Measurements from ENCODE around the gene PRKAA2. TPM values are rescaled to one million over a fixed set of nuclear protein-coding genes. Genes with fewer than 3 reads are reported as not detected.

Gene PRKAA2
- total and polyA plus RNA-seq, 10 of the 15 experiments (the other 5 are each of a cell fraction or from before 2014, with no cell fraction given): 0.01 TPM; not detected in 9

DNA sequence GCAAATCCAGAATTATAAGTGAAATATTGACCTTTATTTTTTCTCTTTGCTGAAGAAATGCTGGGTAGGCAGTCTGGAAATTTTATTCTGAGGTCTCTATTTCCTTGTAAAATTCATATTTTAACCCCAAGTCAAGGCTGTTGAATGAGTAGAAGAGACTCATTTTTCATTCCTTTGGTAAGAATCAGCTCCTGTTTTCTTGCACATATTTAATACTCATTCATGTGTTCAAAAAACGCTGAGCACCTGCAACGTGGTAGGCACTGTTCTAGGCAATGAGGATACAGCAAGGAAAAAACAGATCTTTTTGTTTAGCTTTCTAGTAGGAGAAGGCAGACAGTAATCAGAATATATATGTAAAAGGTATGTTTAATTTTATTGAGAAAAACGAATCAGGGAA is 1.5 kb downstream of the PRKAA2 start:
- H3K9ac ChIP-seq (ENCODE audit: control insufficient read depth, insufficient read depth, low read length): no peak overlapping the region
- H3K4me3 ChIP-seq: no peak overlapping the region
- ChIA-PET SMC1A (ENCODE audit: uncharacterized antibody, unreplicated experiment) (no interaction called here), CTCF (no interaction called here), RAD21 (ENCODE audit: unreplicated experiment) (no interaction called here), POLR2A (no interaction called here)
- BruUV-seq (replicated peaks): no TSS peak
- peaks cover 8 to 18% of the 10 kb centered on the region in 2 experiments for H3K27me3 ChIP-seq (replicated peaks in 1 of 2; ENCODE audit: control insufficient read depth in 2 of 2, insufficient read depth in 2 of 2, low read length in 1 of 2)
- no peak for FAIRE-seq
- H3K79me2 ChIP-seq (ENCODE audit: control insufficient read depth, insufficient read depth, low read length): no peaks in the 10 kb centered on the region
- no peaks in the 10 kb centered on the region for H3K9me3 ChIP-seq (replicated peaks; ENCODE audit: control insufficient read depth, insufficient read depth, low read length)
- no peak overlapping the region for H3K4me2 ChIP-seq (ENCODE audit: control insufficient read depth, insufficient read depth)
- no peak overlapping the region for H3K27ac ChIP-seq (ENCODE audit: control insufficient read depth, insufficient read depth)
- no peaks in the 10 kb centered on the region for H3K36me3 ChIP-seq (ENCODE audit: control insufficient read depth in 2 of 2, insufficient read depth in 2 of 2, low read length in 1 of 2)
- no peak for ATAC-seq
- no peaks in the 10 kb centered on the region for H3K4me1 ChIP-seq (ENCODE audit: control insufficient read depth, insufficient read depth, low read length)
- H4K20me1 ChIP-seq (ENCODE audit: control insufficient read depth, insufficient read depth): no peaks in the 10 kb centered on the region
- in situ Hi-C loops (cut with MboI): no loop called here
- TF ChIP-seq POLR2A (IDR thresholded peaks at IDR 0.05; ENCODE audit: low read depth, low read length) (no peak), FOXK2 (IDR thresholded peaks at IDR 0.05) (no peak), JUNB (IDR thresholded peaks at IDR 0.05) (no peak), CBX5 (IDR thresholded peaks at IDR 0.05; ENCODE audit: low read depth) (no peak), HDGF (IDR thresholded peaks at IDR 0.05) (no peak), STAT3 (IDR thresholded peaks at IDR 0.05; ENCODE audit: low read depth, low read length) (no peak), PAX5 (IDR thresholded peaks at IDR 0.05; ENCODE audit: borderline replicate concordance, low read depth, low read length) (no peak), CHD2 (IDR thresholded peaks at IDR 0.05; ENCODE audit: borderline replicate concordance, low read depth, low read length) (no peak)
- H2AFZ ChIP-seq (ENCODE audit: control insufficient read depth, low read depth, low read length): no peak overlapping the region
- no peak for DNase-seq (ENCODE audit: low read depth, low spot score)
- WGBS (ENCODE audit: insufficient coverage, insufficient replicate concordance, low lambda C conversion rate, missing lambda C conversion rate): 0% methylated on average over 3 of the region's 3 CpGs
- intact Hi-C loops (cut with micrococcal nuclease; ENCODE audit: unreplicated experiment): no loop called here

DNA sequence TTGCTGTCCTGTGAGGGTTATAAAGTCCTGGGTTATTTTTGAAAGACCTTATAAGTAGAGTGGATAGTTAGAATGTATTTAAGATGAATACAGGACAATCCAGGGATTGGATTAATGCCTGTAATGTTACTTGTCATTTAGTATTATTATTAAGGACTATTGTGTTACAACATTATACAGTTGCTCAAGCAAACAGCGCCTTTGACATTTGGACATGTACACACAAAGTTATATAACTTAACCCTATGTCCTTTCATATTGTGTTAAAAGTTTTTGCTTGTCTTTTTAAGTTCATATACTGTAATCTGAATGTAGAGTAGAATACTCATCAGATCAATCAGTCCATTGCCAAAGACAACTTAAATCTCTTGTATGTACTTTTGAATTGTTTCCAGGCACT is 2.0 kb downstream of the PRKAA2 start:
- FAIRE-seq: no peak
- ChIA-PET POLR2A (interaction anchor here (0.5 kb wide), 1 partner anchor 40 kb away, joined by 3 read pairs; no protein-coding TSS in a partner anchor), CTCF (no interaction called here), RAD21 (ENCODE audit: unreplicated experiment) (no interaction called here), SMC1A (ENCODE audit: uncharacterized antibody, unreplicated experiment) (no interaction called here)
- no peak overlapping the region for H3K4me2 ChIP-seq (ENCODE audit: control insufficient read depth, insufficient read depth)
- in situ Hi-C loops (cut with MboI) (no loop called here), intact Hi-C loops (cut with micrococcal nuclease; ENCODE audit: unreplicated experiment) (no loop called here)
- H3K79me2 ChIP-seq (ENCODE audit: control insufficient read depth, insufficient read depth, low read length): no peaks in the 10 kb centered on the region
- ATAC-seq: no peak
- BruUV-seq (replicated peaks): no TSS peak
- no peak overlapping the region for H3K27ac ChIP-seq (ENCODE audit: control insufficient read depth, insufficient read depth)
- 46% methylated on average over 1 of the region's 1 CpG for WGBS (ENCODE audit: insufficient coverage, insufficient replicate concordance, low lambda C conversion rate, missing lambda C conversion rate)
- no peak overlapping the region for H3K4me3 ChIP-seq
- no peaks in the 10 kb centered on the region for H3K36me3 ChIP-seq (ENCODE audit: control insufficient read depth in 2 of 2, insufficient read depth in 2 of 2, low read length in 1 of 2)
- no peak for DNase-seq (ENCODE audit: low read depth, low spot score)
- peaks cover 8 to 18% of the 10 kb centered on the region in 2 experiments for H3K27me3 ChIP-seq (replicated peaks in 1 of 2; ENCODE audit: control insufficient read depth in 2 of 2, insufficient read depth in 2 of 2, low read length in 1 of 2)
- H2AFZ ChIP-seq (ENCODE audit: control insufficient read depth, low read depth, low read length): no peak overlapping the region
- H3K9me3 ChIP-seq (replicated peaks; ENCODE audit: control insufficient read depth, insufficient read depth, low read length): no peaks in the 10 kb centered on the region
- H4K20me1 ChIP-seq (ENCODE audit: control insufficient read depth, insufficient read depth): no peaks in the 10 kb centered on the region
- no peak overlapping the region for H3K9ac ChIP-seq (ENCODE audit: control insufficient read depth, insufficient read depth, low read length)
- H3K4me1 ChIP-seq (ENCODE audit: control insufficient read depth, insufficient read depth, low read length): no peaks in the 10 kb centered on the region
- TF ChIP-seq IRF4 (IDR thresholded peaks at IDR 0.05; ENCODE audit: low read depth, low read length): no peak
- TF ChIP-seq CTCF (IDR thresholded peaks at IDR 0.05 in 2 of 3, conservative IDR thresholded peaks at IDR 0.05 in 1 of 3; ENCODE audit: control insufficient read depth in 2 of 3, extremely low read depth in 1 of 3, insufficient read depth in 1 of 3, low read depth in 3 of 3, low read length in 3 of 3): no peak
- no peak for TF ChIP-seq NBN (IDR thresholded peaks at IDR 0.05)
- no peak for TF ChIP-seq RAD21 (IDR thresholded peaks at IDR 0.05; ENCODE audit: insufficient read depth, low read depth, low read length)
- no peak for TF ChIP-seq PBX3 (IDR thresholded peaks at IDR 0.05; ENCODE audit: insufficient replicate concordance, low read depth, low read length)
- no peak for TF ChIP-seq PRDM15 (CRISPR knock-in tag; IDR thresholded peaks at IDR 0.05)

Measured in GM12878 (cell line).